ENCODE data around the gene MAD1L1. TPM values are rescaled to one million over a fixed set of nuclear protein-coding genes. Genes with fewer than 3 reads are reported as not detected.

MAD1L1 gene
- total RNA-seq, 1 donor from 2014 or later: 32.7 TPM

- Mint-ChIP-seq H3K9me3 (ENCODE audit: unreplicated experiment) (no peaks in the 10 kb centered on the region), H3K36me3 (ENCODE audit: unreplicated experiment) (peaks cover 10% of the 10 kb centered on the region), H3K4me3 (ENCODE audit: unreplicated experiment) (no peak overlapping the region), H3K27ac (ENCODE audit: unreplicated experiment) (no peak overlapping the region), H3K4me1 (ENCODE audit: unreplicated experiment) (peaks cover 15% of the 10 kb centered on the region), H3K27me3 (ENCODE audit: unreplicated experiment) (no peaks in the 10 kb centered on the region)
- DNase-seq (ENCODE audit: extremely low spot score, unreplicated experiment): no peak
- TF ChIP-seq CTCF (IDR thresholded peaks at IDR 0.05): no peak
Observed at GRCh38 chr7:2010551-2011265, 222.0 kb downstream of the MAD1L1 start.

- H3K4me3 Mint-ChIP-seq (ENCODE audit: unreplicated experiment): no peak overlapping the region
- H3K36me3 Mint-ChIP-seq (ENCODE audit: unreplicated experiment): peaks cover 10% of the 10 kb centered on the region
- no peaks in the 10 kb centered on the region for H3K9me3 Mint-ChIP-seq (ENCODE audit: unreplicated experiment)
- no peak overlapping the region for H3K27ac Mint-ChIP-seq (ENCODE audit: unreplicated experiment)
- no peak for TF ChIP-seq CTCF (IDR thresholded peaks at IDR 0.05)
- H3K27me3 Mint-ChIP-seq (ENCODE audit: unreplicated experiment): no peaks in the 10 kb centered on the region
- no peak for DNase-seq (ENCODE audit: extremely low spot score, unreplicated experiment)
- peaks cover 15% of the 10 kb centered on the region for H3K4me1 Mint-ChIP-seq (ENCODE audit: unreplicated experiment)
Observed at GRCh38 chr7:2010101-2010500, 222.6 kb downstream of the MAD1L1 start.

- Mint-ChIP-seq H3K4me1 (ENCODE audit: unreplicated experiment) (peaks cover 15% of the 10 kb centered on the region), H3K9me3 (ENCODE audit: unreplicated experiment) (no peaks in the 10 kb centered on the region), H3K36me3 (ENCODE audit: unreplicated experiment) (peaks cover 10% of the 10 kb centered on the region), H3K27me3 (ENCODE audit: unreplicated experiment) (no peaks in the 10 kb centered on the region), H3K4me3 (ENCODE audit: unreplicated experiment) (no peak overlapping the region), H3K27ac (ENCODE audit: unreplicated experiment) (no peak overlapping the region)
- no peak for TF ChIP-seq CTCF (IDR thresholded peaks at IDR 0.05)
- DNase-seq (ENCODE audit: extremely low spot score, unreplicated experiment): no peak
Observed at GRCh38 chr7:2009541-2010001, 223.2 kb downstream of the MAD1L1 start.

- peaks cover 10% of the 10 kb centered on the region for H3K36me3 Mint-ChIP-seq (ENCODE audit: unreplicated experiment)
- H3K4me1 Mint-ChIP-seq (ENCODE audit: unreplicated experiment): peaks cover 15% of the 10 kb centered on the region
- H3K27ac Mint-ChIP-seq (ENCODE audit: unreplicated experiment): no peak overlapping the region
- TF ChIP-seq CTCF (IDR thresholded peaks at IDR 0.05): no peak
- H3K4me3 Mint-ChIP-seq (ENCODE audit: unreplicated experiment): no peak overlapping the region
- H3K9me3 Mint-ChIP-seq (ENCODE audit: unreplicated experiment): no peaks in the 10 kb centered on the region
- no peak for DNase-seq (ENCODE audit: extremely low spot score, unreplicated experiment)
- no peaks in the 10 kb centered on the region for H3K27me3 Mint-ChIP-seq (ENCODE audit: unreplicated experiment)
Observed at GRCh38 chr7:2008936-2009540, 223.7 kb downstream of the MAD1L1 start.

GRCh38 chr7:2008101-2008935, 224.4 kb downstream of the MAD1L1 start:
- H3K9me3 Mint-ChIP-seq (ENCODE audit: unreplicated experiment): no peaks in the 10 kb centered on the region
- TF ChIP-seq CTCF (IDR thresholded peaks at IDR 0.05): no peak
- H3K27me3 Mint-ChIP-seq (ENCODE audit: unreplicated experiment): no peaks in the 10 kb centered on the region
- H3K36me3 Mint-ChIP-seq (ENCODE audit: unreplicated experiment): peaks cover 7% of the 10 kb centered on the region
- H3K4me3 Mint-ChIP-seq (ENCODE audit: unreplicated experiment): no peak overlapping the region
- DNase-seq (ENCODE audit: extremely low spot score, unreplicated experiment): no peak
- H3K4me1 Mint-ChIP-seq (ENCODE audit: unreplicated experiment): peaks cover 14% of the 10 kb centered on the region
- H3K27ac Mint-ChIP-seq (ENCODE audit: unreplicated experiment): no peak overlapping the region

All from osteocyte (in vitro differentiated cells).